ENCODE data around the gene BRINP2. TPM values are rescaled to one million over a fixed set of nuclear protein-coding genes. Genes with fewer than 3 reads are reported as not detected.

BRINP2 gene
- total RNA-seq, 1 donor from 2014 or later, result 17.1 TPM

DNA sequence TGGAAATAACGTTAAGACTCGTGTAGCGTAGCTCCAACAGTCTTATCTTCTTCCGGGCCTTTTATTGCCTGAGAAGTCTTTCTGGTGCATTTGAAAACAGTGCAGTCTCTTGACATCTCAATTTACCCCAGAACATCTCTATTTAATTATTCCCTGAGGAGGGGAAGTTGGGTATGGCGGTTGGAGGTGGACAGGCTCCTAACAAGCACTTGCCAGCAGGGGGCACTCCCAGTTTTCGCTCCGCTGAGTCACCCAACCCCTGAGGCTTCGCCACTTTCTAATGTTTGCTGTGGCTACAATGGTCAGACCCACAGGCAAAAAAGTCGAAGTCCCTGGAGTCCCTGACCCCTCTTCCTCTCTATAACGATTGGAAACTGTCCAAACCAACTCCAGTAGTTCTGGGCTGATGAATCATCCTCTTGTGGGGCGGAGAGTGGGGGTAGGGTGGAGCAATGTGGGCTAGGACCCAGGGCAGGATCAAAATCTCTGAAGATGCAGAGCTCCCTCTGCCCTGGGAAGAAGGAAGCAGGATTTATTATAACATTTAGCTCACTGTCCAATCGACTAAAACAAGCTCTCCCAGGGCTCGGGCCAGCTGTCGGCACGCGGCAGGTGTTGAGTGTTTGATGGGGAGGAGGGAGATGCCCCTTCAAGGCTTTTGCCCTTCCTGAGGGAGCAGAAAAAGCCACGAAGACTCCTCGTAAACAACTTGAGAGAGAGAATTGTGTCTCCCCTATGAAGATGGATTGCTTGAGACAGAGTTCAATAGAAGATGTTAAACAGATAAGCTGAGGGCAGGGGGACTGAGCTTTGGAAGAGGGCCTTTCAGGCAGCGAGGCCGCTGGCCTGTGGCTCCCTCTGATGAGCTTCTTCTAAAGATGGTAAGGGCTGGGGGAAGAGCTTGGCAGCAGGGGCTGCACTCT, 85.7 kb downstream of the BRINP2 start:
- no peak for FAIRE-seq
- DNase-seq (ENCODE audit: low spot score in 2 of 2), result peak in 1 of 2 donors; percentile 23

DNA sequence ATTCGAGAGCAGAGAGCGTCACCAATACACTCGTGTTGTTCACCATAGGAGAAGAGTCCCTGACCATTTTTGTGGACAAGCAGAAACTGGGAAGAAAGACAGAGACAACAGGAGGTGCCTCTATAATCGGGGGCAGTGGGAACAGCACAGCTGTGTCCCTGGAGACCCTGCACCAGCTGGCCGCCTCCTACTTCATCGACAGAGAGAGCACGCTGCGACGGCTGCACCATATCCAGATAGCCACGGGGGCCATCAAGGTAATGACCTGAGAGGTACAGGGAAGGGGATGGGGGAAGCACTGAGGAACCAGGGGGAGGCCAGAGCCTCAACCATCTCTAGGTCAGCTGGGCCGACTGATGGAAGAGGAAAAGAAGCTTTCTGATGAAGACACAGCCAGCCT, 86.4 kb downstream of the BRINP2 start:
- FAIRE-seq (no peak), DNase-seq (ENCODE audit: low spot score in 2 of 2) (no peak)

DNA sequence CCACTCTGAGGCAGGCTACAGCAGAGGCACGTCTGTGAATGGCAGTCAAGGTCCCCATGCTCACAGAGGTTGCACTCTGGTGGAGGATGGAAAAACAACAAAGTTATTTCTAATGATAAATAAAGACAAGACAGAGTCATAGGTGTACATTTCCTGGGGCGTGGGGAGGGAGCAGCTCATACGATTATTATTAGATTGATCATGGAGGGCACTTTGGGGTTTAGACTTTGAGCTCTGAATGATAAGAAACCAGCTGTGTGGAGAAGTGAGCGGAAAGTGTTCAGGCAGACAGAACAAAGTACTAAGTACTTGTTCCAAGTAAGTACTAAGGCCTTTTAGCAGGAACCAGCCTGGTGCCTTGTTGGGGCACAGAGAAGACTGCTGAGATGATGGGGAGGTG, 86.8 kb downstream of the BRINP2 start:
- FAIRE-seq (no peak), DNase-seq (ENCODE audit: low spot score in 2 of 2) (no peak)

DNA sequence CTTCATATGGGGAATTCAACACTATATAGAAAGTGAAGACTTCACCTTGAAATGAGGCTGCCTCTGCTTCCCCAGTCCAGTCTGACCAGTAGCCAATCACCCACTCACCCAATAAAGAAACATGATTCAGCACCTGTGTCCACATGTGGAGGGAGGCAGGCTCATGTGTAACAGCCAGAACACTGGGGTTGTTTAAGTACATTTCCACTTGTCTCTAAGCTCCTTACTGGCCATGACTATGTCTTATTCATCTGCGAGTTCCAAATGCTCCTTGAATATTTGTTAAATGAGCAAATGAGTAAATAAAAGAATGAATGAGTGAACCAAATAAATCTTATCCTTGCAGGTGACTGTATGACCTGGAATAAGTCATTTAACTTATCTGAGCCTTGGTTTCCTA, 100.1 kb downstream of the BRINP2 start:
- FAIRE-seq, result no peak
- DNase-seq (ENCODE audit: low spot score in 2 of 2), result no peak

DNA sequence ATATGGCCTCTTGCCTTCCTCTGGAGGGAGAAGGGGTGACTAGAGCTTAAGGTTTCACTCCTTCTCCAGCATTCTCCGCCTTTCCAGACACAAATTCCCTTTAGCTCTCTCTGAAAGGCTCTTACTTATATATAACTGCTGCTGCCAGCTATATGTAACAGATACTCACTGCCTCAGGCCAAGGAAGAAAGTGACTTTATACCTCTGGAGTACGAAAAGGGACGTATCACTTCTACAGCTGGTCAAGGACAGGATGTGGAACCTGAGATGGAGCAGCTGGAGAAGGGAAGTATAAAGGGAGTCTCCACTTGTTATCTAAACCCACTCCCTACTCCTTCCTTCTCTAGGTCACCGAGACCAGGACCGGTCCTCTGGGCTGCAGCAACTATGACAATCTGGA, 102.4 kb downstream of the BRINP2 start:
- DNase-seq (ENCODE audit: low spot score in 2 of 2), result no peak
- no peak for FAIRE-seq

DNA sequence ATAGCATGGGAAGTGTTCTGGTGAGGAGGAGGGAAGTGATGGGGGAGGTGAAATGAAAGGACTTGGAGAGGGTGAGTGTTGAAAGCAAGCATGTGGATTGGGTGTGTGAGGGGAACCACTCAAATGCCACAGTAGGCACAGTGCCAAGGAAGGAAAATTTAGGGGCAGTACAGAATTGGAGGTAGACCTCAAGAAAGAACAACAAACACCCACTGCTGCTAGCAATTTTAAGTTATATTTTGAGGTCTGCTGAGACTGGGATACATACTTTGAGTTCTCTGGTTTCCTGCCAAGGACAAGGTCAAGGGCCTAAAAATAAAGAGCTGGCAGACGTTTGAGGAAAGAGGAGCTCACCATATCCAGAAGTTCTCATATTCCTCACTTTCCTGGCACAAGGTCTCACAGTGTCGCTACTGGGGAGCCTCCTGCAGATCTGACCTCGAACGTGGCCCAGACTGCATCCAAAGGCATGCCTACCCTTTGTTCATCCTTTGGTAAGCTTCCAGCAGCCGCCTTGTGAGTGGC, 104.0 kb downstream of the BRINP2 start:
- no peak for DNase-seq (ENCODE audit: low spot score in 2 of 2)
- FAIRE-seq, result no peak

DNA sequence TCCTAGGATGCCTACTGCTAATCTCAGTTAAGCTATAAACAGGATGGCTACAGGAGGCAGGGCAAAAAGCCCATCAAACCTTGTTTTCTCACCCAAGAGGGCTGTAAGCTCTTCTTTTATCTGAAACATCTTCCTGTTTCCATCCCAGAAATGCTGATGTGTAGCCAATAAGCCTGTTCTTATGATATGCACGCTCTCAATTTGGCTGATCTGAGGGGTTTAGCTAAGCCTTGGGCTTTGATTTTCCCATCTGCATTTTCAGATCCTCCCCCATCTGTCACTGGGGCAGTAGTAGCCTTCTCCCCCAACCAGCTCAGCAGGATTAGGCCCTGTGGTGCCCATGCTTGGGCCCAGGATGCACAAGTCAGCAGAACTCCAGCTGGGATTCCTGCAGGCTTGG, 105.0 kb downstream of the BRINP2 start:
- DNase-seq (ENCODE audit: low spot score in 2 of 2) (no peak), FAIRE-seq (no peak)

DNA sequence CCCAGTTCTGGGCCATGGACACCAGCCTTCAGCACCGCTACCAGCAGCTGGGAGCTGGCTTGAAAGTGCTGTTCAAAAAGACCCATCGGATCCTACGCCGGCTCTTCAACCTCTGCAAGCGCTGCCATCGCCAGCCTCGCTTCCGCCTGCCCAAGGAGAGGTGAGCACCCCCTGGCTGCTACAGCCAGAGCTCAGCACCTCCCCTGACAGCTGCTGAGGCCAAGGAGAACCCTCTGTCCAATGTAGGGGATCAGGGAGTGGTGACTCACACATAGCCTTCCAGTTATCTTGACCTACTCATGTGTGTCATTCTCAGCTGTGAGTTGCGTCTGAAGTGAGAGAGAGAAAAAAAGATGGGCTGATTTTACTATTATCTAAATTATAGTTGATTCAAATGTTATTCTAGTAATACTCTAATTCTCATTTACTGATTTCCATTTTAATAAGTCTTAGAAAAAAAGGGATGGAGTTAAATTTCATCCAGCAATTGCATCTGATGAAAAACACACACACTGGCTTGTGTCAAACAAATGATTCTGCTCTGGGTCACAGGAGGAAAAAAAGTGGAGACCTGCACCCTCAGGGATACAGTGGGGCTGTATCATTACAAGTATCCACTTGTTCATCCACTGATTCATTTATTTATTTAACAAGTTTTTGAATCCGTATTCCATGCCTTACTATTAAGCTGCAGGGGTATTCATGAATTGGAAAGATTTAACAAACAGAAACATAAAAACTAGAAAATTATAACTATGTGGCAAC, 108.0 kb downstream of the BRINP2 start:
- no peak for FAIRE-seq
- DNase-seq (ENCODE audit: low spot score in 2 of 2), result no peak

DNA sequence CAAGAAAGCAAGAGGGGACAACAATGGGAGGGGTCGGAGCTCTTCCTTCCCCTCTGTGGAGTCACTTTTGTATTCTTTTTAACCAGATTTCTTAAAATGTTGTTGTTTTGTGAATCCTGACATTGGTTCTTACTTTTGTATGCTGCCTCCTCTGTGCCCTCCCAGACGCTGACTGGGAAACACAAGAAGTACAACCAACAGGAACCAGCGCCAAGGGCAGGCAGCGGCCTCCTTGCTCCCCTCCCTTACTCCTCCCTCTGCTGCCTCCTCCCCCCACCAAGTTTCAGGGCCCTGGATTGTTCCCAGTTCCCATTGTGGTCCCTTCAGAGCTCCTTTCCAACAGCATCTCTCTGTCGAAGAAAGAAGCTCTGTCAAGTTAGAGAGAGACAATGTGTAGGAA, 111.1 kb downstream of the BRINP2 start:
- peak in 1 of 2 donors; percentile 22 for DNase-seq (ENCODE audit: low spot score in 2 of 2)
- no peak for FAIRE-seq

DNA sequence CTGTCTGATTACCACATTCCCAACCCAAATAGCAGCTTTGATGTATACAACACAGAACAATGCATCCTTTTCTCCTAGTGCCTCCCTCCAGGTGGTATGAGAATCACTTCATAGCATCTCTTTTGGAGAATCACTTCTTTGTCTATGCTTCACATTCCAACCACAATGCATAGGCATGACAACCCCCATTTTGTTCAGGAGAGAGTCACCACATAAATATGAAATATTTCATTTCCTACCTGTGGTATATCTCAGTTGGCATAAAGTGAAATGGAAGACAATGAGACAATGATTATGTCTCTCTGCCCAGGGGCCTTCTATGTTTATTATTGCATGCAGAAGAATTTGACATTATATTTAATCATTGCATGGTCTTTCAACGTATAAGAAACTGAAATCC, 112.2 kb downstream of the BRINP2 start:
- DNase-seq (ENCODE audit: low spot score in 2 of 2) (no peak), FAIRE-seq (no peak)

DNA sequence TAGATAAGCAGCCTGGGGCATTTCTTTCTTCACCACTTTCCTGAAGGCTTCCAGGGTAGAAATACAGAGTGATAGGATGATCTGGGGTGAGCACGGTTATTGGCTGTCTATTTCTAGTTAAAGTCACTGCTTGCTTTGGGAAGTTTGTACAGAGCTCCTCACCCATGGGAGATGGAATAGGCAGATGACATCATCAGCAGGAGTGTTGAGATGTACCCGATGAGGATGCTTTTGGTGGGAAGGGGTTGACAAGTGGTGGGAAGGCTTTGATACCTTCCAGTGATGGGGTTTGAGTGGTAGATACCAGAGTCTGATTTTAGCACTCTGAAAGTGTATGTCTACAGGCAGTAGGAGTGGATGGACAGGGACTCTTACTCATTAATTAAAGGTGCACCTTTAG, 112.6 kb downstream of the BRINP2 start:
- FAIRE-seq, result no peak
- no peak for DNase-seq (ENCODE audit: low spot score in 2 of 2)

DNA sequence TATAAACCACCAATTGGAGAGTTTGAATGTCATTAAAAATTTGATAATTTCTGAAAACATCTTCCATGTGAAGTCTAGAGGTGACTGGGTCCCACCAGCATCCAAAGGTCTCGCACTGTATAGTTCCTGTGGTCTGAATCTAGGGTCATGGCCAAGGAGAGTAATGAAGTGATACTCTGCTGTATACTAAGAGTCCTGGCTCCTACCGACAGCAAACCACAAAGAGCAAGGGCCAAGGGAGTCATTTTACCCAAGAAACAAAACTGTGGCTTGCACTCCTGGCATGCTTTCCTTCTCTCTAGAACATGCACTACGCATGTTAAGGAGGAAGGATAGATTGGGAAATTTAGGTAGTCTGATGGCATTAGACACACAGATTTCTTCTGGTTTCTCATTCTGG, 115.6 kb downstream of the BRINP2 start:
- DNase-seq (ENCODE audit: low spot score in 2 of 2) (no peak), FAIRE-seq (no peak)

DNA sequence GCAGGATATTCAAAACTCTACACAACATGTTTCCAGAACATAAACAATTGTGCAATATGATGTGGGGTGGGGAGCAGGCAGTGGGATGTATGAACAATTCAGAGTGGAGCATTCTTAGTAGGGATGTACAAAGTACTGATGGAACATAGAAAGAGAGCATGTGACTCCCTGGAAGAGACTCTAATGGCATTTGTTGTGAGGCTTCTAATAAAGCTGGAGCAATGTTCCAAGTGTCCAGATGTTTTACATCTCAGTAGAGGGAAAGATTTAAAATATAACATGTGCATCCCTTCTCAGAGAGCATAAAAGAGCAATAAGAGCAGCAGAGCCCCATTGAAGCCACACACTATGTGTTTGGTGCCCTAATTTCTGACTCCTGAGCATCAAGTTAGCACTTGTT, 116.5 kb downstream of the BRINP2 start:
- DNase-seq (ENCODE audit: low spot score in 2 of 2) (no peak), FAIRE-seq (no peak)

DNA sequence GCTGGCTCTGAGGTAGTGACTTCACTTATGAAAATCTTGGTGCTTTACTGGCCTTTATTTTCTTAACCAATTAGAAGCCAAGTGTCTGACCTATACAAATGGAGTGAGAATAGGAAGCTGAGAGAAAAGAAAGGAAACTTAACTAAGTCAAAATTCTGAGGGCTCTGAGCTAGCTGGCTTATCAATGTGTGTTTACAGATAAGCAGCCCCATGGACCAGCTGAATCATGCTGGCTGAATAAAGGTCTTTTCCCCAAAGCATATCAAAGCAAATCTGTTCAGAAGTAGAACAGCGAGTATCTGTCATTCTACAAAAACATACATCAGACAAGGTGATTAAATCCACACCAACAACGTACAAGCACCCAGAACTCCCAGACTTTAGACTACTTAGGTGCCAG, 117.2 kb downstream of the BRINP2 start:
- FAIRE-seq (no peak), DNase-seq (ENCODE audit: low spot score in 2 of 2) (no peak)

DNA sequence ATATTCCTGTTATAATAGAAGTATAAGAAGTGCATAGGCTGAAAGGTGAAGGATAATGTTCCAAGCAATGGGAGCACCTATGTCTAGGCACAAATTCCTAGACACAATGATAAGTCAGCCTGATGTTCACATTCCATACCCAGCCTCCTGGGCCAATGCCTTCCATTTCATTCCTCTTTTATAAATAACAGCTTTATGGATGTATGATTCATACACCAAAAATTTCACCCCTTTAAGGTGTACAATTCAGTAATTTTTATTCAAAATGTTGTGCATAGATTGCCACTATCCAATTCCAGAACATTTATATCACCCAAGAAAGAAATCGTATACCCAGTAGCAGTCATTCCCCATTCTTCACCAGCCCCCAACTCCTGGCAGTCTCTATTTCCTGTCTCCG, 118.8 kb downstream of the BRINP2 start:
- FAIRE-seq (no peak), DNase-seq (ENCODE audit: low spot score in 2 of 2) (no peak)

DNA sequence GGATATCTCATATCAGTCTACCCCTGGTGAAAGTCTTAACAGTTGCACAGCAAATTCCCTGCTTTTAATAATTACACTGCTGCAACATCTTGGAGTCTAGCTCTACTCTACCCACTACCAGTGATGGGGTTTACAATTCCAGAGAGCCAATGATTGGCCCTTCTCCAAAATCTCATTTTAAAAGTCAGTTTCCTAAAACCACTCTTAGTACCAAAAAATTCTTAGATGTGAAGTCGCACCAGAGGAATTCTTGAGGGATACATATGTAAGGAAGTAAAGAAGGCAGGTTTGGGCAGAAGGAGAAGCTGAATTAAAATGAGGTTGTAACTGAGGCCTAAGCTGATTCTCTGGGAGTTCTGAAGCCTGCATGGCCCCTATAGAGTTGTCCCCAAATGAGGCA, 129.7 kb downstream of the BRINP2 start:
- FAIRE-seq, result no peak
- DNase-seq (ENCODE audit: low spot score in 2 of 2), result no peak

DNA sequence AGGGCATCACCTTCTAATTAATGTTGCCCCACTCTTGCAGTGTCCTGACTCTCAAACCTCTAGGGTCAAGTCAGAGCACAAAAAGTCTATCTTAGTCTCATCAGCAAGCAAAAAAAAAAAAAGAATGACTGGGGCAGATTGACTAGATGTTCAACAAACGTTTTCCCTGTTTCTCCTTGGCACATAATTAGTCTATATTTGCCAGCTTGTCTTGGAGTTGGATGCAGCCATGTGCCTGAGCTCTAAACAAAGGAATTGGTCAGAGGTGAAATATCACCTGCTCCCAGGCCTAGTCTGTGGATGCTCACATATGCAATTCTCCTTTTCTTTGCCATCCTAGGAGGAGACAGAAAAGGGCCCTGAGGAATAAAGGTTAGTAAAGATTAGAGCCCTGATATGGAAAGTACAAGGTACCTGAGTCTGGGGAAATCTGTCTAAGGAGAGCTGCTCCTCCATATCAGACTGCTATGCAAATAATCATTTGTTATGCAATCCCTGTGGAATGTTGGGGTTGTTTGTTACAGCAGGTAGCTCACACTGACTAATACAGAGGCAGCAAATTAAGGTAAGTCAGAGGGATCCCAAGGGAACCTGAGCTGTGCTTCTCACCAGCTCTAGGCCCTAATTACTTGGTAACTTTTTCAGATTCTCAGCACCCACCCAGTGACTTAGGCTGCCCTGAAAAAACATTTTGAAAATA, 130.8 kb downstream of the BRINP2 start:
- FAIRE-seq (no peak), DNase-seq (ENCODE audit: low spot score in 2 of 2) (no peak)

DNA sequence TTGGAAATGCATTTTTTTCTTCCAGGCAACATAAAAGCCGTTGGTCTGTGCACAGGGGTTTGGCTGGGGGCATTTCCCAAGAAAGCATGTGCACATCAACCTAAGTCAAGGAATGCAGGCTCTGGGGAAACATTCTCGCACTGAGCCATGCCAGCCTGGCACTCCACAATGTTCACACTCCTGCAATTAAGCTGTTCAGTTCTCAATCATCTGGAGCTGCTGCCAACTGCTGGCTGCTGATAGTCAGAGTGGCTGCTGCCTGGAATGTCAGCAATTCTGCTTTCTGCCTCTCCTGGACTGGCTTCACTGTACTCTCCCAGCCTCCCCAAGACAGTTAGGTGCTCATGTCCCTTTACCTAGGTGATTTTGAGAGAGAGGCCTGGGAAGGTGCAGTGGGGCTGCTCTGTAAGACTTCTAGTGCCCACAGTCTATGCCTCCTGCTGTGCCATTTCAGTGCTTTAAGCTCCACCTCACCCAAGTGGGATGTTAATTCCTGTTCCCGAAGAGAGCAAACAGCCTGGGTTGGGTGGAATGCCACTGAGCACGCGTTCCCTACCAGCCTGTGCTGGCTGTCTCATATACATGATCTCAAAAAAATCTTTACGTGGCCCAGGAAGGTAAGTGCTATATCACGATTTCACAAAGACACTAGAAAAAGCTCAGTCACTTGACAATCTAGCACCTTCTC, 131.7 kb downstream of the BRINP2 start:
- FAIRE-seq, result no peak
- no peak for DNase-seq (ENCODE audit: low spot score in 2 of 2)

DNA sequence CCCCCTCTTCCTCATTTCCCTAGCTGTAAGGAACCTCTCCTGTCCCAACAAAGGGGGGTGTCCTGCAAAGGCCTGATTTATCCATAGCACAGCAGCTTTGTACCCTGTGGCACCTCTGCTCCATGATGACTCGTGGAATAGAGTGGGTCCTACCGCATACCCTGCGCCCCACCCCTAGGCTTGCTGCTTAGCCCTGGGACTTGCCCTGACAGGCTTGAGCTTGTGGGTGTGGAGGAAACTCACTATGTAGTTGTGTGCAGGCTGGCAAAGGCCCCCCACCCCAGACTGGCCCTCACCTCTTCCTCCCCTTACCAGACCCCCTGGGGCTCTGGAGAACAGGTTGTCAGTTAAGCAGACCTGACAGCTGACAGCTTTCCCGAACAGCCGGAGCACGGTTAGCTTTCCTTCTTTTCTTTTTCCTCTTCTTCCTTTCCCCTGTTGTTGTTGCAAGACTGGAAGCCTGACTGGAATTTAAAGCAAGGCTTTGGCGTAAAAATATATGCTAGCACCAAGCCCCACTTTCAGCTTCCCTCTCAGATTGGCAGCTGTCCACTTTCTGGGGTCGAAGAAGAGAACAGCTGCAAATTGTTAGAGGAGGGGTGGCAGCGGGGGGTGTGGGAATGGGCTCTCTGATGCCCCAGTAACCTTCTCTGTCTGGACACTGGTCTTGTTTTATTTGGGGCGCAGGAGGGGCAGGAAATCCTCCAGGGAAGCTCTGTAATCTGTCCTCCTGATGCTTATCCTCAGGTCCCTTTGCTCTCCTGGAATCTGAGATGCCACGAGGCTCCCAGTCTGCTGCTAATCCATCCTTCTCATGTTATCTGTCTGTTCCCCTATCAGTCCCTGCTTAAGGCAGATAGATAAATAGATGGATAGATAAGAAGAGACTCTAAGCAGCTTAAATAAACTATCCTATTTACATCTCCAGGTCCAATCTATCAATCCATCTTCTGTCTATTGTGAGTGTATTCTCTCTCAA, 134.6 kb downstream of the BRINP2 start:
- DNase-seq (ENCODE audit: low spot score in 2 of 2), result no peak
- FAIRE-seq, result no peak

All from frontal cortex (tissue), 4 donors.